GF-D8 (cell line): ENCODE results near the gene AATK.

Source experiments
- DNase-seq: peaks from one replicate; lab custom pipeline; 2025; lab: John Stamatoyannopoulos, UW

Gene AATK

DNA sequence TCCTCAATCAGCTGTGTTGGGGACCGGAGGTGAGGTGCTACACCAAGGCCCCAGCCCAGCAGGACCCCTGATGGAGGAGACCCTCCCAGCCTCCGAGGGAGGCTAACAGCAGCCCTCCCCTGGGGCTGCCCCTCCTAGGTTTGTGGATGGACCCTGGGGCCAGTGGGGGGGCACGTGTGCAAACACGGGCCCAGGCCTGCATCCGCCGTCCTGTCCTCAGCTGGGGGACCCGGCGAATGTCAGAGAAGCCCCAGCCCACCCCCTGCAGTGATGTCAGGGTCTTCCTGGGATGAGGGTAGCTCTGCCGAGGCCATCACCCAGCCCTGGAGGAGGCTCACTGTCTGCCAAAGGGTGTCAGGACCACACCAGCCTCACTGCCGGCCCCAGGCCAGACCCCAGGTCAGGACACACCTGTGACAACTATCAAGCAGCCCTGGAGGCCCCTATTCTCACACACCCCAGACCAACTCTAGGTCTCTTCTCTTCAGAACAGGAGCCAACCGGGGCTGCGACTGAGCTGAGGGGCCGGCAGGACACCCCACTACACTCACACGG, 30.0 kb upstream of the AATK start:
- no peak for DNase-seq

DNA sequence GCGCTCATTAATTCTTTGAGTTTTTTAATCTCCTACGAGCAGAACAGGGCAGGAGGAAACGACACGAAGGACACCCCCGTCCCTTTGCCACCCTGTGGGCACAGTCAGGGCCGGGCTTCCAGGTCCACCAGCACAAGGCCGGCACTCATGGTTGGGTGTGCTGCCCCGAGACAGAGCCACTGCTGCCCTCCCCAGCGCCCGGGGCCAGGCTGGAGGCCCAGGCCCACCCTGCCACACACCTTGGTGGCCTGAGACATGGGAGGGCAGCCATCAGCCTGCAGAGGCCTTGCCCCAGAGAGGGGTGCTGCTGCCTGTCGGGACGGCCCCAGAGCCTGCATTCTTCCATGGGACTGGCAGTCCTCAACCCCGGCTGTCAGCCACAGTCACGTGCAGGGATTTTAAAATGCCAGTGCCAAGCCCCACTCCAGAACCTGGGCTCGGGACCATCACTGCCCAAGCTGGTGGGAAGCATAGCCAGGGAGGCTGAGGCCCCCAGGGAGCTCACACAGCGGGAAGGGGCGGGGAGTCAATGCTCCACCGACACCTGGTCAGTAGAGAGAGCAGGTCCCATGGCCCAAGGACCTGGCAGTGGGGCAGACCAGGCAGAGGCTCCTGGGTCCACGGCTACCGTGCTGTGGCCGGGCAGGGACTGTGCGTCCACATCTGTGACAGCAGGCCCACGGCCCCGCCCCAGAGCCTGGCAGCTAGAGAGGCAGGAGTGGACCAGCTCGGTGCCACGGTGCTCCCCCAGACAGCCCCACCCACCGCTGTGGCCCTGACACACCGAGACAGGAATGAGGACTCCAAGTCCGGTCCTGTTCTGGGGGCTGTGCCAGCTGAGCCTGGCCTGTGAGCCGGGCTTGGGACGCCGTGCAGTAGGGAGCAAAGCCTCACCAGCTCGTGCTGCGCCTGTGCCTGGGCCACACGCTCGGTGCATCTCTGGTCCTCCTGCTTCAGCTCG, 29.2 kb upstream of the AATK start:
- DNase-seq = no peak

- DNase-seq = no peak
Measured at GRCh38 chr17:81194225-81194760, 28.3 kb upstream of the AATK start.

- no peak for DNase-seq
Measured at GRCh38 chr17:81193470-81194224, 27.6 kb upstream of the AATK start.

DNA sequence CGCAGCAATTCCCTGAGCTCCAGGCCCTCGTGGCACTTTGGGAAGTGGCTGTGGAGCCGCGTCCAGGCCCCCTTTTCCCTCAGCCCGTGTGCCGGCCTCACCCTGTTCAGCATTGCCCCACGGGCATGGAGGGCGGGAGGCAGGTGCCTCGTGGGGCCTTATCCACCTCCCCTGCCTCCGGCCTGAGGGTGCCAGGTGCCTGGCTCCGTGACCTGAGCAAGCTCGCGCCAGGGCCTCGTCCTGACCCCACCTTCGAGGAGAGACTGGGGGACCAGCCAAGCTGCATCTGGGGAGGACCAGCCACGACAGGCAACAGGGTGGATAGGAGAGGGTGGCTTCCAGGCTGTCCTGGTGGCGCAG, 27.0 kb upstream of the AATK start:
- no peak for DNase-seq

GRCh38 chr17:81192386-81193050, 26.5 kb upstream of the AATK start:
- no peak for DNase-seq

- no peak for DNase-seq
Measured at GRCh38 chr17:81191646-81192045, 25.6 kb upstream of the AATK start.

GRCh38 chr17:81191116-81191515, 25.1 kb upstream of the AATK start:
- DNase-seq = no peak

DNA sequence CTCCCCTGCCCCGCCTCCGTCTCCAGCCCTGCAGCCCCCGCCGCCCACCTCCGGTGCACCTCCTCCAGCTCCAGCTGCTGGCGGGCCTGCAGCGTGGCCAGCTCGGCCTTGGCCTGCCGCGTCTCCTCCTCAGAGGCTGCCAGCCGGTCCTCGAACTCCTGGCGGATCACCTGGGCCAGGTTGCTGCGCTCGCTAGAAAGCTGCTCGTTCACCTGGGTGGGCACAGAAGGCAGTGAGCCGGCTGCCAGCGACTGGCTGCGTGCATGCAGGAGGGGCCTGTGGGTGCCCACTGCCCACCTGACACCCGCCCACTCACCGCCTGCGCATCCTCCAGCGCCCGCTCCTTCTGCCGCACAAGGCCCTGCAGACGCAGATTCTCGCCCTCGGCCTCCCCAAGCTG, 24.6 kb upstream of the AATK start:
- DNase-seq = no peak

DNA sequence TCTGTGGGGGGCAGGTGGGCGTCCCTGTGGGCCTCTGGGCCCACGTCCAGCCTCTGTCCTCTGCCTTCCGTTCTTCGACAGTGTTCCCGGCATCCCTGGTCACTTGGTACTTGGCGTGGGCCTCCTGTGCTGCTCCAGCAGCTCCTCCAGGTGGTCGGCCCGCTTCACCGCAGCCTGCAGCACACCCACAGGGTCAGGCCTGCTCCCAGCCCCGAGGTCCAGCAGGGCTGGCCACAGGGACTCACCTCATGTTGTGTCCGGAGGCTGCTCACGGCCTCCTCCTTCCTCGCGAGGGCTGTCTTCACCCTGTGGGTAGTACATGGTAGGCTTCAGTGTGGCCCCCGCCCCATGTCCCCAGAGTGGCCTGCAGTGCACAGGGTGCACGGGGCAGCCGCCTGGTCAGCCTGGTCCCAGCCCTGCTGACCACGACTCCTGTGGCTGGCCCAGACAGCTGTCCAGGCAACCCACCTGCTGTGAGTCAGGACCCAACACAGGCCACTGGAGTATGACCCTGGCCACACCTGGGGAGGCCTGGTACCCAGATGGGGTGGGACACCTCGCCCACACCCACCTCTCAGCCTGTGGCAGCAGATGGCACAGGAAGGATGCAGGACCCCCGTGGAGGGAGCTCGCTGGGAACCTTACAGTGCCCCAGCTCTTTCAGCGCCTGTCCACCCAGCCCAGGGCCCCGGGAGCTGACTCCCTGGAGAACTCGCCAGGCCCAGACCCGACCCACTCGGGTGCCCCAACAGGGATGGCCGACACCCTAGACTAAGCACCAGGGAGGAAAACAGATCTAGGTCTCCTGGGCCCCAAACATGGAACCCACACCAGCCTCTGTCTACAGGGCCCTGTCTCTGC, 23.9 kb upstream of the AATK start:
- no peak for DNase-seq

DNA sequence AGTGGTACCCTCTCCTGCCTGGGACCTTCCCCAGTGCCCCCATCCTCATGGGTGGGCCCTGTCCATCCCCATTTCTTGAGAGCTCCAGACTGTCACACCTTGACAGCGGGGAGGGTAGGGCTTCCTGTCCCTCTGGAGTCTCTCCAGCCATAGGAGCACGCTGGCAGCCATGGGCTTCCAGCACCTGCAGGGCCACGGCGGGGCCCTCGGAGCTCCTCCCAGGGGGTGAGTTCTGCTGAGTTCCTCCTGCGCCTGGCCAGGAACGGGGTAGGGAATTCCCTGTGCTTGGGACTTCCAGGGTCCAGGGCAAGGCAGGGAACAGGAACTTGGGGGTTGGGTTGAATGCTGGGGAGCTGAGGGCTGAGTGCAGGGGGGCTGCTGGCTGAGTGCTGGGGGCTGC, 23.0 kb upstream of the AATK start:
- no peak for DNase-seq

GRCh38 chr17:81188491-81188840, 22.4 kb upstream of the AATK start:
- DNase-seq = no peak

- DNase-seq = no peak
Measured at GRCh38 chr17:81187586-81188490, 21.8 kb upstream of the AATK start.

DNA sequence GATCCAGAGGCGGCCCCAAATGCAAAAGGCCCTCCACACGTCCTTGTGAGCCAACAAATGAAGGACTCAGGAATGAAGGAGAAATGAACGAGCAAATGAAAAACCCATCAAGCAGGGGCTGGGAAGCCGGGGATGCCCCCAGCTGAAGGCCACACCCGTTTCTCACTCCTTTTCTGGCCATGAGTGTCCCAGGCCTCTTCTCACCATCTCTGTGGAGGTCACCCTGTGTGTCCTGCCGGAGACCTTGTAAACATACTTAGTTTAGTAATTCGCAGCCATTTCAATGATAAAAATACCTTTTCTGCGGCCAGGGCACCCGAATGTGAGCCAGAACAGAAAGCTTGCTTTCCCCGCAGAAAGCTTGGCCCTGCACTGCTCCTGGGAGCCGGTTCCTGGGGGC, 21.1 kb upstream of the AATK start:
- no peak for DNase-seq

- DNase-seq = no peak
Measured at GRCh38 chr17:81186203-81186602, 20.2 kb upstream of the AATK start.

- DNase-seq = no peak
Measured at GRCh38 chr17:81184555-81184954, 18.5 kb upstream of the AATK start.

DNA sequence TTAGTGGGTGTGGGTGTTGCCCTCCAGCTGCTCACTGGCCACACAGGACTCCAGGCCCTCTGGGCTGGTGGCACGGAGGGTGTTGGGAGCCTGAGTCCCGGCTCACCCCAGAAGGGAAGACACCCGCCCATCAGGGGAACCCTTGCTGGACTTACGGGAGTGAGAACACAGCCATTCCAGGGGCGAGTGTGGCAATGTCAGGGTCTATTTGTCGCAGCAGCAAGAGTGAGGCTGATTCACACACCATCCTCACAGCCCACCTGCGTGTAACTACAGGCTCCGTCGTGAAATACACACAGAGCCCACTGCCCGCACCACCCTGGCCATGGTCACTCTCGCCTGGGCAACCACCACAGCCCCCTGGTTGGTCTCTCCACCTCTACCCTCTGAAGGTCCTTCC, 17.8 kb upstream of the AATK start:
- DNase-seq = no peak

- DNase-seq = no peak
Measured at GRCh38 chr17:81183316-81183715, 17.3 kb upstream of the AATK start.

- DNase-seq = no peak
Measured at GRCh38 chr17:81182596-81182995, 16.6 kb upstream of the AATK start.

- DNase-seq = no peak
Measured at GRCh38 chr17:81181811-81182185, 15.8 kb upstream of the AATK start.
